Astrocyte (in vitro differentiated cells and primary cell): ENCODE measurements around the gene CPN2.

Source experiments
- EZH2 ChIP-seq: IDR thresholded peaks from 2 replicates; pipeline ENCODE4 v1.6.1; 2012; ENCODE audit warnings: mild to moderate bottlenecking, low read length, inconsistent platforms; ENCODE audit not compliant: insufficient read depth
- TF ChIP-seq, protein P1 (sequence below): IDR thresholded peaks from 2 replicates; pipeline ENCODE4 v1.5.1; 2011; ENCODE audit warnings: low read depth, mild to moderate bottlenecking, inconsistent platforms, low read length, moderate library complexity; ENCODE audit not compliant: insufficient read depth

DNA sequence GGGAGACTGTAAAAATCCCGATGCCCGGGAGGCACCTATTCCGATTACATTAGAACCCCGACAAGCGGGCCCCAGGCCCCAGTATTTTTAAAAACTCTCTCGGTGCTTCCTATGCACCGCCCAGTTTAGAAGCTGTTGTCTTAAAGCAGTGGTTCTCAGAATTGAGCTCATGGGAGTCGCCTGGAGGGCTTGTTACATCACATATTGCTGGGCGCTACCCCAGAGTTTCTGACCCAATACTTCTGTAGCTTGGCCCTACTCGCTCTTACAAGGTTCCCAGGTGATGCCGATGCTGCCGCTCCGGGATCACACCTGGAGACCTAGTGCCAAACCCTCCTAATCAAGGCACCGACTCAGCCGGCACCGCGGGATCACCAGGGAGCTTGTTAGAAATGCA lies 35.2 kb downstream of the CPN2 start:
- TF ChIP-seq, protein P1, sequence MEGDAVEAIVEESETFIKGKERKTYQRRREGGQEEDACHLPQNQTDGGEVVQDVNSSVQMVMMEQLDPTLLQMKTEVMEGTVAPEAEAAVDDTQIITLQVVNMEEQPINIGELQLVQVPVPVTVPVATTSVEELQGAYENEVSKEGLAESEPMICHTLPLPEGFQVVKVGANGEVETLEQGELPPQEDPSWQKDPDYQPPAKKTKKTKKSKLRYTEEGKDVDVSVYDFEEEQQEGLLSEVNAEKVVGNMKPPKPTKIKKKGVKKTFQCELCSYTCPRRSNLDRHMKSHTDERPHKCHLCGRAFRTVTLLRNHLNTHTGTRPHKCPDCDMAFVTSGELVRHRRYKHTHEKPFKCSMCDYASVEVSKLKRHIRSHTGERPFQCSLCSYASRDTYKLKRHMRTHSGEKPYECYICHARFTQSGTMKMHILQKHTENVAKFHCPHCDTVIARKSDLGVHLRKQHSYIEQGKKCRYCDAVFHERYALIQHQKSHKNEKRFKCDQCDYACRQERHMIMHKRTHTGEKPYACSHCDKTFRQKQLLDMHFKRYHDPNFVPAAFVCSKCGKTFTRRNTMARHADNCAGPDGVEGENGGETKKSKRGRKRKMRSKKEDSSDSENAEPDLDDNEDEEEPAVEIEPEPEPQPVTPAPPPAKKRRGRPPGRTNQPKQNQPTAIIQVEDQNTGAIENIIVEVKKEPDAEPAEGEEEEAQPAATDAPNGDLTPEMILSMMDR, result no peak
- peak; percentile 51 for TF ChIP-seq EZH2
